GM20000 (cell line): ENCODE measurements around the gene CPVL.

Source experiments
- DNase-seq: peaks from one replicate; pipeline ENCODE4 v3.0.0; 2012; ENCODE audit warnings: low spot score
- TF ChIP-seq, protein P1 (sequence below): IDR thresholded peaks from 2 replicates; pipeline ENCODE4 v1.5.1; 2012; ENCODE audit warnings: mild to moderate bottlenecking, control low read depth; ENCODE audit errors: extremely low read depth, missing control alignments

The CPVL gene

DNA sequence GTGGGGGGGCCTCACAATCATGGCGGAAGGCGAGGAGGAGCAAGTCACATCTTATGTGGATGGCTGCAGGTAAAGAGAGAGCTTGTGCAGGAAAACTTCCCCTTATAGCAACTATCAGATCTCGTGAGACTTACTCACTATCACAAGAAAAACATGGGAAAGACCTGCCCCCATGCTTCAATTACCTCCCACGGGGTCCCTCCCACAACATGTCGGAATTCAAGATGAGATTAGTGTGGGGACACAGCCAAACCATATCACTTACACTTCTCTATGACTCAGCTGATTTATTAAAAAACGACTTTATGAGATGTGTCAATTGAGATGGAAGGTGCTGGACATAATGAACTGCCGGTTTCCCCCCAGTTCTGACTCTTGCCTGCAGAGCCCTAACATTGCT, 24.4 kb upstream of the CPVL start:
- TF ChIP-seq, protein P1, sequence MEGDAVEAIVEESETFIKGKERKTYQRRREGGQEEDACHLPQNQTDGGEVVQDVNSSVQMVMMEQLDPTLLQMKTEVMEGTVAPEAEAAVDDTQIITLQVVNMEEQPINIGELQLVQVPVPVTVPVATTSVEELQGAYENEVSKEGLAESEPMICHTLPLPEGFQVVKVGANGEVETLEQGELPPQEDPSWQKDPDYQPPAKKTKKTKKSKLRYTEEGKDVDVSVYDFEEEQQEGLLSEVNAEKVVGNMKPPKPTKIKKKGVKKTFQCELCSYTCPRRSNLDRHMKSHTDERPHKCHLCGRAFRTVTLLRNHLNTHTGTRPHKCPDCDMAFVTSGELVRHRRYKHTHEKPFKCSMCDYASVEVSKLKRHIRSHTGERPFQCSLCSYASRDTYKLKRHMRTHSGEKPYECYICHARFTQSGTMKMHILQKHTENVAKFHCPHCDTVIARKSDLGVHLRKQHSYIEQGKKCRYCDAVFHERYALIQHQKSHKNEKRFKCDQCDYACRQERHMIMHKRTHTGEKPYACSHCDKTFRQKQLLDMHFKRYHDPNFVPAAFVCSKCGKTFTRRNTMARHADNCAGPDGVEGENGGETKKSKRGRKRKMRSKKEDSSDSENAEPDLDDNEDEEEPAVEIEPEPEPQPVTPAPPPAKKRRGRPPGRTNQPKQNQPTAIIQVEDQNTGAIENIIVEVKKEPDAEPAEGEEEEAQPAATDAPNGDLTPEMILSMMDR, result no peak
- DNase-seq, result no peak

DNA sequence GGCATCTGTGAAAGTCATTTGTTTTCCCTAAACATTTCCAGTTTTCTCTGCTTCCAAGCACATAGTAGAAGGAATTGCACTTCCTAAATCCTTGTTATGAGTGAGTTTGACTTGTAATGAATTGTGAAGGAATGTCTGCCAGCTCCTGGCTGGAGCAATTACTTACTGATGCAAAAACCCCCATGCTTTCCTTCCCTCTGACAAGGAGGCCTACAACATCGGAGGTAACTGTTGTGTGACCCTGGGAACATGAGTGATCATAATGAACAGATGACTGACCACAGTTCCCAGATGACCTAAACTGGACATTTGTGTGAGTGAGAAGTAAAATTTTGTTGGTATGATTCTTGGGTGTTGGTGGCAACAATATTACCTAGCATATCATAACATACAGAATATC, 21.4 kb upstream of the CPVL start:
- DNase-seq, result no peak
- TF ChIP-seq, protein P1, result no peak

- TF ChIP-seq, protein P1, result no peak
Measured at GRCh38 chr7:29163854-29164253, 17.5 kb upstream of the CPVL start.

GRCh38 chr7:29162577-29162976, 16.2 kb upstream of the CPVL start:
- TF ChIP-seq, protein P1, result no peak
- DNase-seq, result no peak

More at GRCh38 chr7:29163854-29164253, 17.5 kb upstream of the CPVL start:
- no peak for DNase-seq

- TF ChIP-seq, protein P1, result no peak
- DNase-seq, result no peak
Measured at GRCh38 chr7:29161231-29161630, 14.9 kb upstream of the CPVL start.

GRCh38 chr7:29160080-29160479, 13.7 kb upstream of the CPVL start:
- DNase-seq, result no peak
- TF ChIP-seq, protein P1, result no peak

GRCh38 chr7:29158795-29159423, 12.6 kb upstream of the CPVL start:
- no peak for DNase-seq

More at GRCh38 chr7:29158795-29159423, 12.6 kb upstream of the CPVL start:
- TF ChIP-seq, protein P1, result no peak
